IMR-90 (cell line): ENCODE results near the gene WFDC13. TPM values are rescaled to one million over a fixed set of nuclear protein-coding genes. Genes with fewer than 3 reads are reported as not detected.

Experiments used
- ATAC-seq: fragments of 200-7000 bp; cut with Tn5 transposase; 2 replicates; pipeline ENCODE4 v1.9.1; 2020; ENCODE audit warnings: low read depth, mild to moderate bottlenecking, moderate library complexity
- BruUV-seq: library from RNA; stranded (reverse); fragments of 400-500 nt; replicated peaks from 2 replicates; lab custom pipeline; 2021; lab: Mats Ljungman, UMichigan
- CTCF ChIA-PET: fragments of 300-600 bp; formaldehyde crosslinking; extraction: SDS; loops from one replicate; lab custom pipeline; 2021; ENCODE audit warnings: antibody characterized with exemption; lab: Yijun Ruan, JAX
- POLR2A ChIA-PET: fragments of 300-600 bp; sonication (Branson Sonifier 250); formaldehyde crosslinking; loops from one replicate; lab custom pipeline; 2022; ENCODE audit warnings: antibody characterized with exemption; ENCODE audit not compliant: unreplicated experiment; lab: Charles Lee
- DNase-seq: peaks from one replicate; pipeline ENCODE4 v3.0.0; 2013
- H2AFZ ChIP-seq: replicated peaks from 2 replicates; pipeline ENCODE3; 2013; ENCODE audit warnings: low read length, mild to moderate bottlenecking; ENCODE audit not compliant: poor library complexity
- H2AK5ac ChIP-seq: 2 replicates; pipeline ENCODE4 v1.6.1; 2013; ENCODE audit warnings: low read depth, low read length, inconsistent platforms
- H2AK9ac ChIP-seq: replicated peaks from 2 replicates; pipeline ENCODE3; 2013; ENCODE audit warnings: mild to moderate bottlenecking, low read depth, low read length, moderate library complexity; ENCODE audit not compliant: poor library complexity
- H2BK120ac ChIP-seq: 2 replicates; pipeline ENCODE4 v1.6.1; 2013; ENCODE audit warnings: low read depth, low read length, inconsistent platforms
- H2BK15ac ChIP-seq: 3 replicates; pipeline ENCODE4 v1.6.1; 2013; ENCODE audit warnings: low read depth, low read length, inconsistent platforms
- H2BK20ac ChIP-seq: 2 replicates; pipeline ENCODE4 v1.6.1; 2013; ENCODE audit warnings: low read depth, mild to moderate bottlenecking, inconsistent platforms, low read length, moderate library complexity
- H2BK5ac ChIP-seq: 2 replicates; pipeline ENCODE4 v1.6.1; 2013; ENCODE audit warnings: mild to moderate bottlenecking, low read depth, low read length, inconsistent platforms; ENCODE audit not compliant: poor library complexity, severe bottlenecking
- H3K14ac ChIP-seq: replicated peaks from 2 replicates; pipeline ENCODE4 v1.6.1; 2013; ENCODE audit warnings: low read depth, low read length, inconsistent platforms
- H3K18ac ChIP-seq: 2 replicates; pipeline ENCODE4 v1.6.1; 2013; ENCODE audit warnings: low read depth, low read length, control low read depth
- H3K23ac ChIP-seq: 2 replicates; pipeline ENCODE4 v1.6.1; 2013; ENCODE audit warnings: low read depth, low read length, inconsistent platforms
- H3K27ac ChIP-seq: 2 replicates; pipeline ENCODE4 v1.5.1; 2013; ENCODE audit warnings: mild to moderate bottlenecking, control low read depth, low read length; ENCODE audit not compliant: insufficient read depth
- H3K27me3 ChIP-seq: 2 replicates; pipeline ENCODE4 v1.6.1; 2013; ENCODE audit warnings: low read length; ENCODE audit not compliant: control insufficient read depth, insufficient read depth
- H3K36me3 ChIP-seq: 2 replicates; pipeline ENCODE4 v1.6.1; 2013; ENCODE audit warnings: low read length, mixed read lengths; ENCODE audit not compliant: control insufficient read depth, insufficient read depth
- H3K4ac ChIP-seq: 2 replicates; pipeline ENCODE4 v1.6.1; 2013; ENCODE audit warnings: low read depth, low read length, inconsistent platforms
- H3K4me1 ChIP-seq: 2 replicates; pipeline ENCODE4 v1.6.1; 2013; ENCODE audit warnings: low read length, mixed read lengths; ENCODE audit not compliant: control insufficient read depth, insufficient read depth
- H3K4me2 ChIP-seq: 2 replicates; pipeline ENCODE4 v1.6.1; 2013; ENCODE audit warnings: low read depth, mild to moderate bottlenecking, control low read depth, low read length, moderate library complexity
- H3K4me3 ChIP-seq: 2 replicates; pipeline ENCODE4 v1.5.1; 2013; ENCODE audit warnings: low read depth, mild to moderate bottlenecking, control low read depth, low read length, moderate library complexity; ENCODE audit not compliant: insufficient read depth
- H3K56ac ChIP-seq: 2 replicates; pipeline ENCODE4 v1.6.1; 2013; ENCODE audit warnings: low read length, inconsistent platforms; ENCODE audit not compliant: insufficient read depth; ENCODE audit errors: extremely low read depth
- H3K79me1 ChIP-seq, 2 experiments: 2 replicates each; pipeline ENCODE4 v1.6.1; 2013; ENCODE audit warnings: low read length in 2 of 2, inconsistent platforms in 1 of 2, low read depth in 1 of 2
- H3K9ac ChIP-seq: 2 replicates; pipeline ENCODE4 v1.6.1; 2013; ENCODE audit warnings: low read depth, low read length, control low read depth
- H3K9me1 ChIP-seq: 2 replicates; pipeline ENCODE4 v1.6.1; 2013; ENCODE audit warnings: low read length, inconsistent platforms; ENCODE audit not compliant: insufficient read depth
- H3K9me3 ChIP-seq: 2 replicates; pipeline ENCODE4 v1.6.1; 2013; ENCODE audit warnings: low read length; ENCODE audit not compliant: control insufficient read depth, insufficient read depth
- H4K20me1 ChIP-seq: 2 replicates; pipeline ENCODE4 v1.6.1; 2013; ENCODE audit warnings: low read length, inconsistent platforms; ENCODE audit not compliant: insufficient read depth
- H4K5ac ChIP-seq: 2 replicates; pipeline ENCODE4 v1.6.1; 2013; ENCODE audit warnings: mild to moderate bottlenecking, low read depth, low read length, control low read depth
- H4K8ac ChIP-seq, 2 experiments: 2 replicates each; pipeline ENCODE4 v1.6.1; 2013; ENCODE audit warnings: low read depth in 2 of 2, low read length in 2 of 2, control low read depth in 1 of 2, inconsistent platforms in 1 of 2
- H4K91ac ChIP-seq: 2 replicates; pipeline ENCODE4 v1.6.1; 2013; ENCODE audit warnings: low read depth, low read length, inconsistent platforms; ENCODE audit not compliant: insufficient read depth
- CEBPB ChIP-seq: IDR thresholded peaks from 2 replicates; pipeline ENCODE4 v1.6.1; 2012; ENCODE audit warnings: low read depth, low read length, improper control_type of control experiment
- ELK1 ChIP-seq: fragments of 150-350 bp; IDR thresholded peaks from 2 replicates; pipeline ENCODE4 v1.6.1; 2016; ENCODE audit warnings: low read depth, mild to moderate bottlenecking, low read length, moderate library complexity, borderline replicate concordance
- FOS ChIP-seq: fragments of 150-350 bp; IDR thresholded peaks from 2 replicates; pipeline ENCODE4 v1.6.1; 2016; ENCODE audit warnings: low read depth, low read length
- MAFK ChIP-seq: IDR thresholded peaks from 2 replicates; pipeline ENCODE4 v1.6.1; 2012; ENCODE audit warnings: low read depth, low read length, improper control_type of control experiment
- RFX5 ChIP-seq: IDR thresholded peaks from 2 replicates; pipeline ENCODE4 v1.8.0; 2012; ENCODE audit warnings: low read depth, mild to moderate bottlenecking, low read length, moderate library complexity
- WGBS, 2 experiments: methylation state at CpG; one replicate each; pipeline versions ENCODE4 v1.1.5 to v1.1.7; 2013; ENCODE audit warnings: missing lambda C conversion rate in 2 of 2; ENCODE audit not compliant: insufficient read length in 1 of 2; ENCODE audit errors: extremely low coverage in 2 of 2; 5-methylcytosine and 5-hydroxymethylcytosine counted together
- dilution Hi-C: fragments of 300-500 bp; cut with HindIII; formaldehyde crosslinking; loops from one replicate; pipeline ENCODE4 v1.14.3; 2018; ENCODE audit warnings: low sequenced_read_pairs; ENCODE audit not compliant: unreplicated experiment
- in situ Hi-C: fragments of 300-500 bp; cut with MboI; formaldehyde crosslinking; loops from 3 replicates; pipeline ENCODE4 v1.14.3; 2019; ENCODE audit warnings: low sequenced_read_pairs, inconsistent platforms, mixed read lengths
- intact Hi-C: fragments of 100-400 bp; cut with micrococcal nuclease; formaldehyde crosslinking; loops from 2 replicates; pipeline ENCODE4 v1.10.0; 2022
- polyA plus RNA-seq, 3 experiments: library from polyadenylated mRNA; depleted of rRNA; stranded (reverse); fragments of >200 nt; gene quantifications; 2 replicates each; pipeline ENCODE4 v1.2.3, GENCODE V29; 2012; ENCODE audit warnings: low replicate concordance in 1 of 3
- total RNA-seq: library from RNA; depleted of rRNA; stranded (reverse); fragments of >200 nt; gene quantifications from 2 replicates; pipeline ENCODE4 v1.2.3, GENCODE V29; 2012

WFDC13 gene
- total and polyA plus RNA-seq, 2 of the 4 experiments (the other 2 are of a cell fraction): not detected

GRCh38 chr20:45695496-45695895, 6.3 kb upstream of the WFDC13 start:
- Histone ChIP-seq H3K9ac (no peak overlapping the region), H3K27me3 (no peaks in the 10 kb centered on the region), H2AK5ac (no peak overlapping the region), H2BK15ac (no peak overlapping the region), H3K36me3 (no peaks in the 10 kb centered on the region), H3K4me1 (no peaks in the 10 kb centered on the region), H4K5ac (no peak overlapping the region), H3K4ac (no peak overlapping the region), H4K8ac (no peak overlapping the region), H3K4me3 (no peak overlapping the region), H3K18ac (no peak overlapping the region), H4K20me1 (no peaks in the 10 kb centered on the region), H2AK9ac (no peak overlapping the region), H2BK20ac (no peak overlapping the region), H3K9me3 (no peaks in the 10 kb centered on the region), H3K56ac (no peak overlapping the region), H2BK120ac (no peak overlapping the region), H3K27ac (no peak overlapping the region), H2AFZ (no peak overlapping the region), H4K91ac (no peak overlapping the region), H3K14ac (no peak overlapping the region), H3K9me1 (no peaks in the 10 kb centered on the region), H3K23ac (no peak overlapping the region), H3K79me1 (no peaks in the 10 kb centered on the region), H3K4me2 (no peak overlapping the region), H2BK5ac (no peak overlapping the region)
- DNase-seq: no peak
- POLR2A ChIA-PET: no interaction called here
- BruUV-seq: no TSS peak
- TF ChIP-seq CEBPB (no peak), RFX5 (no peak), ELK1 (no peak), MAFK (no peak), FOS (no peak)
- CTCF ChIA-PET: no interaction called here
- in situ Hi-C loops (no loop called here), dilution Hi-C loops (no loop called here), intact Hi-C loops (no loop called here)
- no peak for ATAC-seq
- no CpG with 5 or more reads among the region's 2 CpGs for WGBS, 2 experiments
